ENCODE results near the gene DLX5.

GRCh38 chr7:97015756-97016380 lies 8.8 kb downstream of the DLX5 start:
- TF ChIP-seq CTCF (IDR thresholded peaks at IDR 0.05) (no peak), POLR2A (IDR thresholded peaks at IDR 0.05) (no peak)
